ENCODE measurements around the gene STUB1.

The STUB1 gene

GRCh38 chr16:660459-661183, 19.6 kb upstream of the STUB1 start:
- Histone ChIP-seq H3K9ac (ENCODE audit: low read length) (no peak overlapping the region), H3K36me3 (ENCODE audit: control insufficient read depth, insufficient read depth, low read length) (no peaks in the 10 kb centered on the region), H3K27me3 (ENCODE audit: control insufficient read depth, insufficient read depth, low read length) (no peaks in the 10 kb centered on the region), H3K9me3 (ENCODE audit: control insufficient read depth, low read length) (no peaks in the 10 kb centered on the region), H3K4me3 (ENCODE audit: low read length) (no peak overlapping the region), H3K4me1 (ENCODE audit: control insufficient read depth, insufficient read depth, low read length) (peaks cover 15% of the 10 kb centered on the region)

GRCh38 chr16:661184-661821, 18.9 kb upstream of the STUB1 start:
- H3K4me3 ChIP-seq (ENCODE audit: low read length), result no peak overlapping the region
- H3K4me1 ChIP-seq (ENCODE audit: control insufficient read depth, insufficient read depth, low read length), result peaks cover 15% of the 10 kb centered on the region
- H3K9ac ChIP-seq (ENCODE audit: low read length), result no peak overlapping the region
- H3K36me3 ChIP-seq (ENCODE audit: control insufficient read depth, insufficient read depth, low read length), result no peaks in the 10 kb centered on the region
- no peaks in the 10 kb centered on the region for H3K27me3 ChIP-seq (ENCODE audit: control insufficient read depth, insufficient read depth, low read length)
- H3K9me3 ChIP-seq (ENCODE audit: control insufficient read depth, low read length), result no peaks in the 10 kb centered on the region

GRCh38 chr16:662095-662494, 18.1 kb upstream of the STUB1 start:
- Histone ChIP-seq H3K36me3 (ENCODE audit: control insufficient read depth, insufficient read depth, low read length) (no peaks in the 10 kb centered on the region), H3K9ac (ENCODE audit: low read length) (no peak overlapping the region), H3K27me3 (ENCODE audit: control insufficient read depth, insufficient read depth, low read length) (no peaks in the 10 kb centered on the region), H3K9me3 (ENCODE audit: control insufficient read depth, low read length) (no peaks in the 10 kb centered on the region), H3K4me3 (ENCODE audit: low read length) (no peak overlapping the region), H3K4me1 (ENCODE audit: control insufficient read depth, insufficient read depth, low read length) (peaks cover 15% of the 10 kb centered on the region)

GRCh38 chr16:662597-662996, 17.6 kb upstream of the STUB1 start:
- Histone ChIP-seq H3K4me3 (ENCODE audit: low read length) (no peak overlapping the region), H3K27me3 (ENCODE audit: control insufficient read depth, insufficient read depth, low read length) (no peaks in the 10 kb centered on the region), H3K36me3 (ENCODE audit: control insufficient read depth, insufficient read depth, low read length) (no peaks in the 10 kb centered on the region), H3K9me3 (ENCODE audit: control insufficient read depth, low read length) (no peaks in the 10 kb centered on the region), H3K4me1 (ENCODE audit: control insufficient read depth, insufficient read depth, low read length) (peaks cover 18% of the 10 kb centered on the region), H3K9ac (ENCODE audit: low read length) (no peak overlapping the region)

GRCh38 chr16:666572-666971, 13.6 kb upstream of the STUB1 start:
- Histone ChIP-seq H3K27me3 (ENCODE audit: control insufficient read depth, insufficient read depth, low read length) (no peaks in the 10 kb centered on the region), H3K36me3 (ENCODE audit: control insufficient read depth, insufficient read depth, low read length) (peaks cover 6% of the 10 kb centered on the region), H3K9ac (ENCODE audit: low read length) (no peak overlapping the region)

DNA sequence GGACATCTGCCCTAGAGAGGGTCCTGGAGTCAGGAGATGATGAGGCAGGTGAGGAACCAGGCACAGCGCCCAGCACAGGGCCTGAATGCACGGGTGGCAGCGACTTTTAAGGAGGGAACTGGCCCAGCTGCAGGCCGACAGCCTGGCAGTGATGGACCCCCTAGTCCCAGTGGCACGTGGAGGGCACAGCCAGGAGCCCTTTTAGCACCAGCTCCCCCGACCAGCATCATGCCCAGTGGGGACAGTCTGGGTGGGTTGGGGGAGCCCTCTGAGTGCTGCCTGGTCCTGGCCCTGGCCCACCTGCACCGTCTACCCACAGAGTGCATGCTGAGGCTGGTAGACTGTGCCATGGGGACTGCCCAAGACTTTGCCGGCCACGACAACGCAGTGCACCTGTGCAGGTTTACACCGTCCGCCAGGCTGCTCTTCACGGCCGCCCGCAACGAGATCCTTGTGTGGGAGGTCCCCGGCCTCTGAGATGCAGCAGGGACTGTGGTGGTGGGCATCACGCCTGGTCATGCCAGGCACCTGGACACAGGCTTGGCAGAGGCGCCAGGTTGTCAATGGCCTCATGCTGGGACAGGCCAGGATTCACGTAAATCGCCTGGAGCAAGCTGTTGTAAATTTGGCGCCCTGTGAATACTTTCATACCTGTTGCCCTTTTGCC, 13.0 kb upstream of the STUB1 start:
- Histone ChIP-seq H3K27me3 (ENCODE audit: control insufficient read depth, insufficient read depth, low read length) (no peaks in the 10 kb centered on the region), H3K4me3 (ENCODE audit: low read length) (no peak overlapping the region), H3K9me3 (ENCODE audit: control insufficient read depth, low read length) (no peaks in the 10 kb centered on the region), H3K36me3 (ENCODE audit: control insufficient read depth, insufficient read depth, low read length) (peaks cover 6% of the 10 kb centered on the region), H3K4me1 (ENCODE audit: control insufficient read depth, insufficient read depth, low read length) (peaks cover 15% of the 10 kb centered on the region), H3K9ac (ENCODE audit: low read length) (peak overlapping the region; percentile 81)

More at GRCh38 chr16:666572-666971, 13.6 kb upstream of the STUB1 start:
- Histone ChIP-seq H3K4me3 (ENCODE audit: low read length) (no peak overlapping the region), H3K4me1 (ENCODE audit: control insufficient read depth, insufficient read depth, low read length) (peaks cover 16% of the 10 kb centered on the region), H3K9me3 (ENCODE audit: control insufficient read depth, low read length) (no peaks in the 10 kb centered on the region)

GRCh38 chr16:667780-668518, 12.3 kb upstream of the STUB1 start, which contains the start of gene RHOT2:
RHOT2 (plus strand) TSS chr16:668132; CDS start chr16:668200, 68 bp downstream.
- H3K4me1 ChIP-seq (ENCODE audit: control insufficient read depth, insufficient read depth, low read length), result peaks cover 15% of the 10 kb centered on the region
- peaks cover 6% of the 10 kb centered on the region for H3K36me3 ChIP-seq (ENCODE audit: control insufficient read depth, insufficient read depth, low read length)
- peak within 1 kb of the TSS; percentile 81 for H3K9ac ChIP-seq (ENCODE audit: low read length)
- H3K27me3 ChIP-seq (ENCODE audit: control insufficient read depth, insufficient read depth, low read length), result no peaks in the 10 kb centered on the region
- H3K9me3 ChIP-seq (ENCODE audit: control insufficient read depth, low read length), result no peaks in the 10 kb centered on the region
- H3K4me3 ChIP-seq (ENCODE audit: low read length), result peak within 1 kb of the TSS; percentile 67

- peak overlapping the region; percentile 81 for H3K9ac ChIP-seq (ENCODE audit: low read length)
- H3K9me3 ChIP-seq (ENCODE audit: control insufficient read depth, low read length), result no peaks in the 10 kb centered on the region
- H3K27me3 ChIP-seq (ENCODE audit: control insufficient read depth, insufficient read depth, low read length), result no peaks in the 10 kb centered on the region
- H3K4me3 ChIP-seq (ENCODE audit: low read length), result peak overlapping the region; percentile 67
- peaks cover 6% of the 10 kb centered on the region for H3K36me3 ChIP-seq (ENCODE audit: control insufficient read depth, insufficient read depth, low read length)
- peaks cover 15% of the 10 kb centered on the region for H3K4me1 ChIP-seq (ENCODE audit: control insufficient read depth, insufficient read depth, low read length)
Observed at GRCh38 chr16:668519-669171, 11.6 kb upstream of the STUB1 start.

DNA sequence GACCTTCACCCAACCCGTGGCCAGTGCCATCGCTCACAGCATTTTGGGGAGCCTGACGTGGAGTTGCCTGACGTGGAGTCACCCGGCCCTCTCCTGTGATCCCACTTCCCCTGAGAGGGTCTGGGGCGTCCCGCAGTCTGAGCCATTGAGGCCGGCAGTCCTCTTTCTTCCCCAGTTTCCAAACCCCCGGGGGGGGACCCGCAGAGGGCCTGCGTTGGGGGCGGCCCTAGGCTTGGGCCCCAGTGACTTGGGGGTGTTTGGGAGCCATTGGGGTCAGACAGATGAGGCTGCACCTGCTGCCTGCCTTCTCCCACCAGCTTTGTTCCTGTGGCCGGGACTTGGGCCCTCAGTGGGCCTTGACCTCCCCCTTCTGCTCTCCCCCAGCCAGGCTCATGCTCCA, 10.5 kb upstream of the STUB1 start:
- H3K4me3 ChIP-seq (ENCODE audit: low read length), result no peak overlapping the region
- no peak overlapping the region for H3K9ac ChIP-seq (ENCODE audit: low read length)

DNA sequence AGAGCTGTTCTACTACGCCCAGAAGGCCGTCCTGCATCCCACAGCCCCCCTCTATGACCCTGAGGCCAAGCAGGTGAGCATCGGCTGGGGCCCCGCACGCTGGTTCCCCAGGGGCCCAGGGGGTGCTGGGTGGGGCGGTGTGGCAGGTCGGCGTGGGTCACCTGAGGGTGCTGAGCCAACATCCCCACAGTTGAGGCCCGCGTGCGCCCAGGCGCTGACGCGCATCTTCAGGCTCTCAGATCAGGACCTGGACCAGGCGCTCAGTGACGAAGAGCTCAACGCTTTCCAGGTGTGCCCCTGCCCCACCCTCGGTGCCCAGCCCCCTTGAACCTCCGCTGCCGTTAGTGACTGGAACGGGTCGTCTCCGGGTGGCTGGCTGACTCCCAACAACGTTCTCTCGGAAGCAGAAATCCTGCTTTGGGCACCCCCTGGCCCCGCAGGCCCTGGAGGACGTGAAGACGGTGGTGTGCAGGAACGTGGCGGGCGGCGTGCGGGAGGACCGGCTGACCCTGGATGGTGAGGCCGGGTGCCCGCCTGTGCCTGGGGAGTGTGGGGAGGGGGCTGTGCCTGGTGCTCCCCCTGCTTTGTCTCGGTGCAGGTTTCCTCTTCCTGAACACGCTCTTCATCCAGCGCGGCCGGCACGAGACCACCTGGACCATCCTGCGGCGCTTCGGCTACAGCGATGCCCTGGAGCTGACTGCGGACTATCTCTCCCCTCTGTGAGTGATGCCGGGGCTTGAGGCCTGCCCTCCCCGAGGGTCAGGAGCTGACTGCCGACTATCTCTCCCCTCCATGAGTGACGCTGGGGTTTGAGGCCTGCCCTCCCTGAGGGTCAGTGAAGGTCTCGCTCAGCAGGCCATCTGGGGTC, 9.5 kb upstream of the STUB1 start:
- Histone ChIP-seq H3K4me1 (ENCODE audit: control insufficient read depth, insufficient read depth, low read length) (peaks cover 26% of the 10 kb centered on the region), H3K9ac (ENCODE audit: low read length) (no peak overlapping the region), H3K36me3 (ENCODE audit: control insufficient read depth, insufficient read depth, low read length) (peaks cover 6% of the 10 kb centered on the region), H3K4me3 (ENCODE audit: low read length) (no peak overlapping the region), H3K9me3 (ENCODE audit: control insufficient read depth, low read length) (no peaks in the 10 kb centered on the region), H3K27me3 (ENCODE audit: control insufficient read depth, insufficient read depth, low read length) (peaks cover 6% of the 10 kb centered on the region)

More for the DNA sequence above, 10.5 kb upstream of the STUB1 start:
- no peaks in the 10 kb centered on the region for H3K27me3 ChIP-seq (ENCODE audit: control insufficient read depth, insufficient read depth, low read length)
- no peaks in the 10 kb centered on the region for H3K9me3 ChIP-seq (ENCODE audit: control insufficient read depth, low read length)
- H3K36me3 ChIP-seq (ENCODE audit: control insufficient read depth, insufficient read depth, low read length), result peaks cover 6% of the 10 kb centered on the region
- H3K4me1 ChIP-seq (ENCODE audit: control insufficient read depth, insufficient read depth, low read length), result peaks cover 19% of the 10 kb centered on the region

Measured in mucosa of stomach (tissue), 1 donor.